ENCODE results near the gene DOCK2. TPM values are rescaled to one million over a fixed set of nuclear protein-coding genes. Genes with fewer than 3 reads are reported as not detected.
"Not testable (repeated sequence)": the region's sequence is repeated elsewhere in the genome, so short reads cannot be mapped to it uniquely, and the experiment has no call there.

DOCK2 gene
- total RNA-seq, 2 experiments from 2014 or later: 318 to 320 TPM

DNA sequence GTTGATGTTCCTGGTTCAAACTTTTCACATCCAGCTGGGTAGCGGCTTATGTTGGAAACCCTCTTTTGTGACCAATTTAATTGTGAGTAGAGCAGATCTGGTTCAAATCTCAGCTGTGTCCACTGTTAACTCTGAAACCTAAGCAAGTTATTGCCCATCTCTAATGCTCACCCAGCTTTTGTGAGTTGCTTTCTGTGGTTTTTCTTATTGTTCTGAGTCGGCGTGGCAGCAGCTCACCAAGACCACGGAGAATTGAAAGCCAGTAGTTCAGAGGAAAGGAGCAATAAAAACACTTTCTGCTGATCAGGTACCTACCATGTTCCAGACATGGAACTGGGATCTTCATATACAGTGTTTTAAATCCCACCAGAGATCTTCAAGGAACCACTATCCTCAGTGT lies 114.4 kb downstream of the DOCK2 start:
- CTCF ChIA-PET: interaction anchor here (0.7 to 1.2 kb wide), 3 partner anchors 9 to 29 kb away, joined by 3 read pairs; no protein-coding TSS in a partner anchor
- POLR2A ChIA-PET: no interaction called here
- Mint-ChIP-seq H3K27me3 (ENCODE audit: low read depth) (no peaks in the 10 kb centered on the region), H3K4me1 (ENCODE audit: low read depth) (peaks cover 26% of the 10 kb centered on the region), H3K36me3 (ENCODE audit: low read depth) (peaks cover 65% of the 10 kb centered on the region), H3K9me3 (ENCODE audit: insufficient read depth) (no peaks in the 10 kb centered on the region), H3K27ac (no peak overlapping the region), H3K4me3 (no peak overlapping the region)
- ATAC-seq: no peak
- no peak for DNase-seq

DNA sequence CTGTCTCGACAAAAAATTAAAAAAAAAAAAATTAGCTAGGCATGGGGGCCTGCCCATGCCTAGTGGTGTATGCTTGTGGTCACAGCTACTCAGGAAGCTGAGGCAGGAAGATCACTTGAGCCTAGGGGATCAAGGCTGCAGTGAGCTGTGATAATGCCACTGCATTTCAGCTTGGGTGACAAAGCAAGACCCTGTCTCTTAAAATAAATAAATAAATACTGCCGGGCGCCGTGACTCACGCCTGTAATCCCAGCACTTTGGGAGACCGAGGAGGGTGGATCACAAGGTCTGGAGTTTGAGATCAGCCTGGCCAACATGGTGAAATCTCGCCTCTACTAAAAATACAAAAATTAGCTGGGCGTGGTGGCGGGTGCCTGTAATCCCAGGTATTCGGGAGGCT lies 115.5 kb downstream of the DOCK2 start:
- H3K9me3 Mint-ChIP-seq (ENCODE audit: insufficient read depth); H3K4me3 Mint-ChIP-seq; DNase-seq; POLR2A ChIA-PET; ATAC-seq; H3K27me3 Mint-ChIP-seq (ENCODE audit: low read depth); CTCF ChIA-PET; H3K27ac Mint-ChIP-seq: not testable (repeated sequence)
- peaks cover 26% of the 10 kb centered on the region for H3K4me1 Mint-ChIP-seq (ENCODE audit: low read depth)
- H3K36me3 Mint-ChIP-seq (ENCODE audit: low read depth): peaks cover 62% of the 10 kb centered on the region

DNA sequence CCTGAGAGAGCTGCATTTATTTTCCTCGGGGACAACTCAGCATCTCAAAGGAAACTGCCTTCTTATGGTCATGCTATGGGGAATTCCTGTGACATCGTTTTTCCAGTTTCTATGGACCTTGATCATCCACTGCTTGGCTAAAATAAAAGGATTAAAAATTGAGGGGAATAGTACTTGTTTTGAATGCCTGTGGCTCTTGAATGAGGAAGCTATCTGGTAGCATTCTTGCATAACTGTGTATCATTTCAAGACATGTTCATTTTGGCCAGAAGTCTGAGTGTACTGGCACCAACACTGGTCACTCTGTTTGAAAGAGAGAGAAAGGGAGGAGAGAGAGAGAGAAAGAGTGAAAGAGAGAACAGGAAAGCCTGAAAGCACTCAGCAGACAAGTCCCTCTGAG lies 116.7 kb downstream of the DOCK2 start:
- ChIA-PET POLR2A (no interaction called here), CTCF (no interaction called here)
- DNase-seq: no peak
- H3K27ac Mint-ChIP-seq: no peak overlapping the region
- H3K9me3 Mint-ChIP-seq (ENCODE audit: insufficient read depth): no peaks in the 10 kb centered on the region
- no peak overlapping the region for H3K4me3 Mint-ChIP-seq
- H3K27me3 Mint-ChIP-seq (ENCODE audit: low read depth): no peaks in the 10 kb centered on the region
- H3K4me1 Mint-ChIP-seq (ENCODE audit: low read depth): peaks cover 26% of the 10 kb centered on the region
- no peak for ATAC-seq
- H3K36me3 Mint-ChIP-seq (ENCODE audit: low read depth): peaks cover 64% of the 10 kb centered on the region

DNA sequence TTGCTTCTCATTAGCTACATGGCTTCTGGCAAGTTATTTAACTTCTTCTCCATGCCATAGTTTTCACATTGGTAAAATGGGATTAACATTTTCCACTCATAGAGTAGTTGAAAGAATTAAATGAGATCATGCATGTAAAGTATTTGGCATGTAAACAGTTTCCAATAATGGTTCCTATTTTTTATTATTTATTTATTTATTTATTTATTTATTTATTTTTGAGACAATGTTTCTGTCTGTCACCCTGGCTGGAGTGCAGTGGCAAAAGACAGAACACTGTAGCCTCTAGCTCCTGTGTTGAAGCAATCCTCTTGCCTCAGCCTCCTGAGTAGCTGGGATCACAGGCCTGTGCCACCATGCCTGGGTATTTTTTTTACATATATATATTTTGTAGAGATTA lies 117.7 kb downstream of the DOCK2 start:
- ChIA-PET POLR2A (no interaction called here), CTCF (no interaction called here)
- no peaks in the 10 kb centered on the region for H3K27me3 Mint-ChIP-seq (ENCODE audit: low read depth)
- peaks cover 61% of the 10 kb centered on the region for H3K36me3 Mint-ChIP-seq (ENCODE audit: low read depth)
- no peaks in the 10 kb centered on the region for H3K9me3 Mint-ChIP-seq (ENCODE audit: insufficient read depth)
- H3K4me3 Mint-ChIP-seq: no peak overlapping the region
- peaks cover 26% of the 10 kb centered on the region for H3K4me1 Mint-ChIP-seq (ENCODE audit: low read depth)
- ATAC-seq: no peak
- no peak overlapping the region for H3K27ac Mint-ChIP-seq
- no peak for DNase-seq

DNA sequence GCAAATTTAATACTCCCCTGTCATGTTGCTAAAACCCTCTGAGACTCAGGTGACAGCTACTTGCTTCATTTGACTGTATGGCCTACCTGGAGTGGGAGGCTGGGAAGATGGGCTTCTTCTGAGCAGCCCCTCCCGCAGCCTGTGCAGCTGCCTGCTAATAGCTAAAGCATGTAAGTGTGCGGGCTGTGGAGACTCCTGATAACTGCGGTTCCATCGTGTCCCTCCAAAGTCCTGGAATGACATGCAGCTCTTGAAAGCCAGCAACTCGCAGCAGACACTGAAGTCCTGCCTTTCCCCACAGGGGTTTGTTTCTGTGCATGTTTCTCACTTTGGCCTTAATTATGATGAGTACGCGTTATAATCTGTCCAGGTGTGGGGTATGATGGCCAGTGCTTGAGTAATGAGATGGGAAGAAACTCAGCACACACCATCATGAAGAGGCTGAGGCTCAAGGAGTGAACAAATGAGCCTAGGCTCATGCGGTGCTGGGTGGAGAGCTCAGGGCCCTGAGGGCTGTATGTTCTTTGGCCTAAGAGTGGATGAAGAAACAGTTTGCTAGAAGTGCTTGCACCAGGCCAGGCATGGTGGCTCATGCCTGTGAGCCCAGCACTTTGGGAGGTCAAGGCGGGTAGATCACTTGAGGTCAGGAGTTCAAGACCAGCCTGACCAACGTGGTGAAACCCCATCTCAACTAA lies 119.1 kb downstream of the DOCK2 start:
- POLR2A ChIA-PET: no interaction called here
- Mint-ChIP-seq H3K4me3 (no peak overlapping the region), H3K27ac (no peak overlapping the region), H3K4me1 (ENCODE audit: low read depth) (peaks cover 11% of the 10 kb centered on the region), H3K36me3 (ENCODE audit: low read depth) (peaks cover 57% of the 10 kb centered on the region), H3K27me3 (ENCODE audit: low read depth) (no peaks in the 10 kb centered on the region), H3K9me3 (ENCODE audit: insufficient read depth) (no peaks in the 10 kb centered on the region)
- no peak for ATAC-seq
- CTCF ChIA-PET: no interaction called here
- DNase-seq: no peak

DNA sequence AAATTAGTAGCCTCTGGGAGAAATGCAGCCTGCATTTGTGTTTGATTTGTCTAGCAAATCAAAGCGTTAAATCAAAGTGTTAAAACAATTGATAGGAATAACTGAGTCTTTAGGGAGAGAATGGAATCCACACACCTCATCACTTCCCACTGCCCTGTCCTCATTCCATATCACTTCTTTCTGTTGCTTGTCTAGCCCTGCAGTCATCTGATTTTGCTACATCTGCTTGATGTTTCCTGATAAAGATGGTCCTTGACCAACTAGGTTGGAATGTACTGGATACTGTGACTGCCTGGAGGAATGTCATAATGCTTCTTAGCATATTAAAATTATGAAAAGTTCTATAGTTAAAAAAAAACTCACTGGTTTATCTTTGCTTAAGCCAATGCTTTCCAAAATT lies 119.9 kb downstream of the DOCK2 start:
- CTCF ChIA-PET: no interaction called here
- Mint-ChIP-seq H3K27ac (no peak overlapping the region), H3K36me3 (ENCODE audit: low read depth) (peaks cover 55% of the 10 kb centered on the region), H3K9me3 (ENCODE audit: insufficient read depth) (no peaks in the 10 kb centered on the region), H3K27me3 (ENCODE audit: low read depth) (no peaks in the 10 kb centered on the region), H3K4me3 (no peak overlapping the region), H3K4me1 (ENCODE audit: low read depth) (peaks cover 3% of the 10 kb centered on the region)
- ATAC-seq (no peak), DNase-seq (no peak)
- POLR2A ChIA-PET: no interaction called here

DNA sequence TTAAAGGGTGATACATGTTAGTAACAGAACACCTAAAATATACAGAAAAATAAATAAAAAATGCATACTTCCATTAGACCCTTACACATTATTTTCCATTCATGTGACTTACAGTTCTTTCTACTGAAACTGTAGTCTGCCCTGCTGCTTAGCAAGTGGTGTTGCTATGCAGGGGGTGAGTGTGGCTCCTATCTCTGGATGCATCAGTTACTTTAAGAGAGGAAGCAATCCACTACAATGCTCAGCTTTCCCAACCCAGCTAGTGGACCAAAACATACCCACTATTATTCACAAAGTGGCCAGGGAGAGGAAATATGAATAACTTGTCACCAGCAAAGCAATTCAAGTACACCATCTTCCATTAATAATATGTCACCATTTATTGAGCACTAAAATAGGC lies 121.8 kb downstream of the DOCK2 start:
- H3K27me3 Mint-ChIP-seq (ENCODE audit: low read depth): no peaks in the 10 kb centered on the region

DNA sequence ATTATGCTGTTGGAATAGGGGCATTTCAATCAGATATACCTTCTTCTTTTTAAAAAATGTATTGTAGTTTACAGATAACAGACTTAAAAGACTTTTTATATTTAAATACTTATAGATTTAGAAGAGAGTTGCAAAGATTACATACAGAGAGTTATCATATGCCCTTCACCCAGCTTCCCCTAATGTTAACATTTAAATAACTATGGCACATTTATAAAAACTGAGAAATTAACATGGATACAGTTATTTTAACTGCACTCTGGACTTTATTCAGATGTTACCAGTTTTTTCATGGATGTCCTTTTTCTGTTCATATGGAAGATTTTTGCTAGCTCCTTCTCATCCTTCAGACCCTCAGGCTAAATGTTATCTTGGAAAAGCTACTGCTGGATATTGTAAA lies 123.2 kb downstream of the DOCK2 start:
- peaks cover 61% of the 10 kb centered on the region for H3K36me3 Mint-ChIP-seq (ENCODE audit: low read depth)
- ChIA-PET POLR2A (no interaction called here), CTCF (interaction anchor here (1.5 kb wide), 1 partner anchor 9 kb away, joined by 3 read pairs; no protein-coding TSS in a partner anchor)
- no peak for ATAC-seq
- no peak overlapping the region for H3K4me3 Mint-ChIP-seq
- no peak overlapping the region for H3K27ac Mint-ChIP-seq
- no peaks in the 10 kb centered on the region for H3K27me3 Mint-ChIP-seq (ENCODE audit: low read depth)
- no peak for DNase-seq
- no peaks in the 10 kb centered on the region for H3K9me3 Mint-ChIP-seq (ENCODE audit: insufficient read depth)
- H3K4me1 Mint-ChIP-seq (ENCODE audit: low read depth): no peaks in the 10 kb centered on the region

More for the DNA sequence above, 121.8 kb downstream of the DOCK2 start:
- H3K9me3 Mint-ChIP-seq (ENCODE audit: insufficient read depth): no peaks in the 10 kb centered on the region
- H3K4me1 Mint-ChIP-seq (ENCODE audit: low read depth): no peaks in the 10 kb centered on the region
- no peak for DNase-seq
- no peak overlapping the region for H3K27ac Mint-ChIP-seq
- ChIA-PET POLR2A (no interaction called here), CTCF (no interaction called here)
- H3K36me3 Mint-ChIP-seq (ENCODE audit: low read depth): peaks cover 55% of the 10 kb centered on the region
- no peak for ATAC-seq
- no peak overlapping the region for H3K4me3 Mint-ChIP-seq

DNA sequence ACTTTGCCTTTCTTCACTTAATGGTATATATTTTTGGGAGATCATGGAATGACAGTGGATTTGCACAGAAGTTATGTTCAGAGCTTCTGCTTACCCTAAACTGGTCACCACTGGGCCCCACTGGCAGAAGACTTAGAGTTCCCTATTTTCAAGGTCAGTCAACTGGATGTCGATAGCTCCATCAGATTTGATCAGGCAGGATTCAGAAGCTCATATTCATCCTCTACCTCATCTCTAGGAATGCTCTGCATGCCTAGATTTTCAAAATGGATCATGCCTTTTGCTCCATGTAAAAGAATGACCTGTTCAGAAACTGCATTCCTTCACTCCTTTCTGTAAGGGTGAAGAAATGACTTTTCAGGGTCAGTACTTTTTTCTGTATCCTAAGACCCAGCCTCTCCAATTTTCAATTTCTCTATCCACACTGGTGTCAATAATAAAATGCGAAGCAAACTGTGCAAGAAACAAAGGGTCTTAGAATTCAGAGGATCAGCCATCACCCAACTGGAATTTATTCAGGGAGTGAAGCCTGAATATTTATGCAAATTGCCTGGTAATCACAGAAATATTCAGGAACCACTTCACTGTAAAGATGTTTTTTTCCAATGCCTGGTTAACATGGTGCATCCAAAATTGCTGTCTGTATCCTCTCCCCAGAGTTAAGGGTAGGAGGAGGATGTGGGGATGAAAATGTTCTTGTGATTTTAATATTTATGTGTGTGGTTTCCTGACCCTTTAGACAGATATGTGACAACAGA lies 125.4 kb downstream of the DOCK2 start:
- DNase-seq (no peak), ATAC-seq (no peak)
- POLR2A ChIA-PET: no interaction called here
- no peaks in the 10 kb centered on the region for H3K9me3 Mint-ChIP-seq (ENCODE audit: insufficient read depth)
- H3K4me3 Mint-ChIP-seq: no peak overlapping the region
- CTCF ChIA-PET: no interaction called here
- H3K36me3 Mint-ChIP-seq (ENCODE audit: low read depth): peaks cover 69% of the 10 kb centered on the region
- H3K4me1 Mint-ChIP-seq (ENCODE audit: low read depth): no peaks in the 10 kb centered on the region
- no peak overlapping the region for H3K27ac Mint-ChIP-seq
- no peaks in the 10 kb centered on the region for H3K27me3 Mint-ChIP-seq (ENCODE audit: low read depth)

DNA sequence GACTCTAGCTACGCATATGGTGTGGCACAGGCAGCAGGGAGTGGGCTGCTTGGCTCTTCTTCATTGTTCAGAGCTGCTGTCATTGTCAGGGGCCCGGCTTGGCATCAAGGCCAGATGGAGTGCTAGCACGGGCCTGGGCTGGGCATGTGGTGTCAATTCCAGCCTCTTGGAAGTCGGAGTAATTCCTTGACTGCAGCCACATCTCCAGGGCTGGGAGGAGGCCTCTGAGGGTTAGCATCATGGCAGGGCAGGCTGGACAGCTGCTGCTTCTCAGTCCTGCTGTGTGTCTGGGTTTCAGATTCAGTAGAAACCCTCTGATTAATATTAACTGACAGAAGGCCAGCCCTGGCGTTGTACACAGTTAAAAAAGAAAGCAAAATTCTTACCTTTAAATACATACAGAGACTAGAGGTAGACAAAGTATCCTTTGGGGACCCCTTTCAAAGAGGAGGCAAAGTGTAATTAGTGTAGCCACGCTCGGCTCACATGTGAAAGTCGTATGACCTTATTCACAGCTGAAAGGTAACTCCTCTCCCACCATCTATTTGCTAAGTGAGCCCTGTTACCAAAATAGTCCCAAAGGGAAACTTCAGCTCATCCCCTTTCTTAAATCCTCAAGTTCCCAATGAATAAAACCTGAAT lies 126.4 kb downstream of the DOCK2 start:
- Mint-ChIP-seq H3K36me3 (ENCODE audit: low read depth) (peaks cover 65% of the 10 kb centered on the region), H3K27ac (no peak overlapping the region), H3K9me3 (ENCODE audit: insufficient read depth) (no peaks in the 10 kb centered on the region), H3K27me3 (ENCODE audit: low read depth) (no peaks in the 10 kb centered on the region), H3K4me3 (no peak overlapping the region), H3K4me1 (ENCODE audit: low read depth) (no peaks in the 10 kb centered on the region)
- no peak for ATAC-seq
- ChIA-PET POLR2A (no interaction called here), CTCF (no interaction called here)
- no peak for DNase-seq

DNA sequence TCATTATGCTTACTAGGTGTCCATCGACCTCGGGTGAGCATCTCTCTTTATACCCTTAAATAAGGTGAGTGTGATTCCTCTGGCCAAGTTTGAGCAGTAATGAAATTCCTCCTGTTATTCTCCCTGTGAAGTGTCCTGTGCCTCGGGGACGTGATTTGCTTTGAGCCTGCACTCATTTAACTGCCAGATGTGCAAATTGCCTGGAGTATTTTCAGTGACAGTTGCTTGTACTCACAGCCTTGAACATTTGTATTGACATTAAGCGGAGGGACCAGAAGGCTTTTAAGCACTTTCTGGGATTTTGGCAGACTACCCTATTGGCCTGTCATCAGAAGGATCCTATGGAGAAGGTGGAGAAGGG lies 126.9 kb downstream of the DOCK2 start:
- Mint-ChIP-seq H3K27ac (no peak overlapping the region), H3K9me3 (ENCODE audit: insufficient read depth) (no peaks in the 10 kb centered on the region), H3K36me3 (ENCODE audit: low read depth) (peaks cover 65% of the 10 kb centered on the region), H3K4me3 (no peak overlapping the region), H3K27me3 (ENCODE audit: low read depth) (no peaks in the 10 kb centered on the region), H3K4me1 (ENCODE audit: low read depth) (no peaks in the 10 kb centered on the region)
- POLR2A ChIA-PET: no interaction called here
- ATAC-seq (no peak), DNase-seq (no peak)
- CTCF ChIA-PET: no interaction called here

DNA sequence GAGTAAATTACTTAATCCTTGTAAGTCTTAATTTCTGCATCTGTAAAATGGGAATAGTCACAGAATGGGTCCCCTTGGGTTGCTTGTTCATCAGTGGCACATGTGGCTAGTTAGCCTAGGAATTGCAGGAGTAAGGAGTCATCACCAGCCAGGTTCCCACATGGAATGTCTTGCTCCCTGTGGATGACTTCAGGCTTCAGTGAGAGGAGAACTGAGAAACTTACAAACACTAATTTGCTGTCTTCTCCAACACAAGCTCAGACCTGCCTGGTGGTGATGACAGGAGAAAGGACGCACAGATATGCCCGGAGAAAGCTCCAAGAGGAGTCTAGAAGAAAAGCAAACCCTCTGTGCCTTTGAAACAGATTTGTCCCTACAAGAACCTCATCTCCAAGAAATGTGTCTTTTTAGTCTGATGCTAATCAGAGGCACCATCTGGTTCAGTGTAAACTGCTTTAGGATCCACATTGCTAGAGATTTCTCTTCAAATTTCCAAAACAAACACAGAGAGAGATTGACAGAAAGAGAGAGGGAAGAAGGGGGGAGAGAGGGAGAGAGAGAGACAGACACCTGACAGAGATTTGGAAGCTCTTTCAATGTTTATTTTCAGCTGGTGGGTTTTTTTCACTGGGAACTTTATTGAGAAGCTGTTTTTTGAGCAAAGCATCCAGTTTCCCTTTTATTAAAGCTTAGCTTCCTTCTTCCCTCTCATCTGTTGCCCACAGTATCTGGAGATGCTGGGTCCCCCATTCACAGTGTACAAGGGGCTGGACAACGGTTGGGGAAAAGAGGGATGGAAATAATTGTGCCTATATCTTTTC lies 128.3 kb downstream of the DOCK2 start:
- H3K9me3 Mint-ChIP-seq (ENCODE audit: insufficient read depth): no peaks in the 10 kb centered on the region

More for the DNA sequence above, 128.3 kb downstream of the DOCK2 start:
- no peak for DNase-seq
- Mint-ChIP-seq H3K36me3 (ENCODE audit: low read depth) (peaks cover 64% of the 10 kb centered on the region), H3K4me3 (no peak overlapping the region), H3K27ac (no peak overlapping the region), H3K4me1 (ENCODE audit: low read depth) (peaks cover 7% of the 10 kb centered on the region), H3K27me3 (ENCODE audit: low read depth) (no peaks in the 10 kb centered on the region)
- ChIA-PET POLR2A (no interaction called here), CTCF (no interaction called here)
- ATAC-seq: no peak
